Panc1 (cell line): Measurements from ENCODE around the gene NAGK.

Source experiments
- CTCF ChIP-seq: fragments of 450-650 bp; IDR thresholded peaks from 2 replicates; pipeline ENCODE4 v1.5.1; 2017; ENCODE audit warnings: mild to moderate bottlenecking
- POLR2AphosphoS5 ChIP-seq: IDR thresholded peaks from 2 replicates; pipeline ENCODE4 v1.6.1; 2012; ENCODE audit warnings: mild to moderate bottlenecking, low read depth, low read length, moderate library complexity
- TF ChIP-seq, protein P1 (sequence below), 2 experiments: IDR thresholded peaks; 2 replicates each; pipeline ENCODE4 v1.6.1; 2011 to 2012; ENCODE audit warnings: low read depth in 2 of 2, control low read depth in 1 of 2, low read length in 1 of 2, mild to moderate bottlenecking in 1 of 2, moderate library complexity in 1 of 2; ENCODE audit not compliant: insufficient read depth in 1 of 2

DNA sequence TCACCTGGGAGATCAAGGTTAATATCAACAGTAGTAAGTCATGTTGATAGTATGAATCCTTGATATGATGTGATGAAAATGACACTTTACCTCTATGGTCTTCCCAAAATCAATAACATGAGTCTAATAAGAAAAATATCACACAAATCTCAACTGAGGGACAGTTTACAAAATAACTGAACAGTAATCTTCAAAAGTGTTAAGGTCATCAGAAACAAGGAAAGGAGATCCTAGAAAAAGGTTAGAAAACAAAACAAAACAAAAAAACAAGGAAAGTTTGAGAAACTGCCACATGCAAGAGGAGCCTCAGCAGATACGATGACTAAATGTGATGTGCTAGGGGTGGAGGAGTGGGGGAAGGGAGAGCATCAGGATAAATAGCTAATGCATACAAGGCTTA is 45.4 kb downstream of the NAGK start:
- no peak for TF ChIP-seq CTCF
- TF ChIP-seq, protein P1, sequence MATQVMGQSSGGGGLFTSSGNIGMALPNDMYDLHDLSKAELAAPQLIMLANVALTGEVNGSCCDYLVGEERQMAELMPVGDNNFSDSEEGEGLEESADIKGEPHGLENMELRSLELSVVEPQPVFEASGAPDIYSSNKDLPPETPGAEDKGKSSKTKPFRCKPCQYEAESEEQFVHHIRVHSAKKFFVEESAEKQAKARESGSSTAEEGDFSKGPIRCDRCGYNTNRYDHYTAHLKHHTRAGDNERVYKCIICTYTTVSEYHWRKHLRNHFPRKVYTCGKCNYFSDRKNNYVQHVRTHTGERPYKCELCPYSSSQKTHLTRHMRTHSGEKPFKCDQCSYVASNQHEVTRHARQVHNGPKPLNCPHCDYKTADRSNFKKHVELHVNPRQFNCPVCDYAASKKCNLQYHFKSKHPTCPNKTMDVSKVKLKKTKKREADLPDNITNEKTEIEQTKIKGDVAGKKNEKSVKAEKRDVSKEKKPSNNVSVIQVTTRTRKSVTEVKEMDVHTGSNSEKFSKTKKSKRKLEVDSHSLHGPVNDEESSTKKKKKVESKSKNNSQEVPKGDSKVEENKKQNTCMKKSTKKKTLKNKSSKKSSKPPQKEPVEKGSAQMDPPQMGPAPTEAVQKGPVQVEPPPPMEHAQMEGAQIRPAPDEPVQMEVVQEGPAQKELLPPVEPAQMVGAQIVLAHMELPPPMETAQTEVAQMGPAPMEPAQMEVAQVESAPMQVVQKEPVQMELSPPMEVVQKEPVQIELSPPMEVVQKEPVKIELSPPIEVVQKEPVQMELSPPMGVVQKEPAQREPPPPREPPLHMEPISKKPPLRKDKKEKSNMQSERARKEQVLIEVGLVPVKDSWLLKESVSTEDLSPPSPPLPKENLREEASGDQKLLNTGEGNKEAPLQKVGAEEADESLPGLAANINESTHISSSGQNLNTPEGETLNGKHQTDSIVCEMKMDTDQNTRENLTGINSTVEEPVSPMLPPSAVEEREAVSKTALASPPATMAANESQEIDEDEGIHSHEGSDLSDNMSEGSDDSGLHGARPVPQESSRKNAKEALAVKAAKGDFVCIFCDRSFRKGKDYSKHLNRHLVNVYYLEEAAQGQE (IDR thresholded peaks at IDR 0.05; ENCODE audit: insufficient read depth in 1 of 2, low read depth in 2 of 2, low read length in 1 of 2), result no peak
- no peak for TF ChIP-seq POLR2AphosphoS5
